Left ventricle myocardium inferior (tissue), 1 donor: ENCODE data around the gene DIPK1B. TPM values are rescaled to one million over a fixed set of nuclear protein-coding genes. Genes with fewer than 3 reads are reported as not detected.

Source experiments
- DNase-seq: peaks from one replicate; pipeline ENCODE4 v3.0.0-alpha.2; 2020
- H3K27ac ChIP-seq: fragments of 200-600 bp; replicated peaks from 2 replicates; pipeline ENCODE4 v1.8.0; 2021
- H3K27me3 ChIP-seq: fragments of 200-600 bp; 2 replicates; pipeline ENCODE4 v1.8.0; 2021; ENCODE audit warnings: low read depth
- H3K36me3 ChIP-seq: fragments of 200-600 bp; 2 replicates; pipeline ENCODE4 v1.8.0; 2021
- H3K4me1 ChIP-seq: fragments of 200-600 bp; 2 replicates; pipeline ENCODE4 v1.8.0; 2021
- H3K4me3 ChIP-seq: fragments of 200-600 bp; 2 replicates; pipeline ENCODE4 v1.8.0; 2021; ENCODE audit warnings: mild to moderate bottlenecking, moderate library complexity
- H3K9me3 ChIP-seq: fragments of 200-600 bp; replicated peaks from 2 replicates; pipeline ENCODE4 v1.8.0; 2021
- CTCF ChIP-seq: fragments of 200-600 bp; IDR thresholded peaks from 2 replicates; pipeline ENCODE4 v1.8.0; 2021; ENCODE audit warnings: antibody characterized with exemption, mild to moderate bottlenecking, borderline replicate concordance
- intact Hi-C: fragments of 100-400 bp; cut with micrococcal nuclease; formaldehyde crosslinking; loops from one replicate; pipeline ENCODE4 v1.11.0; 2022
- total RNA-seq: library from RNA; stranded (reverse); fragmentation: NEBNext Ultra II Directional; extraction: Animal tissue kit (Norgen Biotek cat#: 25700); gene quantifications from one replicate; pipeline ENCODE4 v1.2.1, GENCODE V29; 2021
- donor health status: DM: no; HTN: yes; CAD: no; lungs with severe emphysema.

Gene DIPK1B
- total RNA-seq, 1 donor from 2014 or later: 21.4 TPM

- peaks cover 97% of the 10 kb centered on the region for H3K4me1 ChIP-seq
- DNase-seq: peak; percentile 86
Observed at GRCh38 chr9:136690104-136690805, 22.1 kb upstream of the DIPK1B start.

GRCh38 chr9:136690806-136691261 is 21.5 kb upstream of the DIPK1B start:
- H3K4me3 ChIP-seq: peak overlapping the region; percentile 17
- no peaks in the 10 kb centered on the region for H3K9me3 ChIP-seq
- DNase-seq: peak; percentile 82
- no peak for TF ChIP-seq CTCF
- intact Hi-C loops: no loop called here
- H3K36me3 ChIP-seq: no peaks in the 10 kb centered on the region
- H3K27me3 ChIP-seq: no peaks in the 10 kb centered on the region
- peaks cover 96% of the 10 kb centered on the region for H3K4me1 ChIP-seq
- peak overlapping the region; percentile 97 for H3K27ac ChIP-seq

More at GRCh38 chr9:136690104-136690805, 22.1 kb upstream of the DIPK1B start:
- intact Hi-C loops: no loop called here
- Histone ChIP-seq H3K4me3 (peak overlapping the region; percentile 17), H3K27me3 (no peaks in the 10 kb centered on the region), H3K36me3 (no peaks in the 10 kb centered on the region), H3K9me3 (no peaks in the 10 kb centered on the region), H3K27ac (peak overlapping the region; percentile 97)
- TF ChIP-seq CTCF: no peak

DNA sequence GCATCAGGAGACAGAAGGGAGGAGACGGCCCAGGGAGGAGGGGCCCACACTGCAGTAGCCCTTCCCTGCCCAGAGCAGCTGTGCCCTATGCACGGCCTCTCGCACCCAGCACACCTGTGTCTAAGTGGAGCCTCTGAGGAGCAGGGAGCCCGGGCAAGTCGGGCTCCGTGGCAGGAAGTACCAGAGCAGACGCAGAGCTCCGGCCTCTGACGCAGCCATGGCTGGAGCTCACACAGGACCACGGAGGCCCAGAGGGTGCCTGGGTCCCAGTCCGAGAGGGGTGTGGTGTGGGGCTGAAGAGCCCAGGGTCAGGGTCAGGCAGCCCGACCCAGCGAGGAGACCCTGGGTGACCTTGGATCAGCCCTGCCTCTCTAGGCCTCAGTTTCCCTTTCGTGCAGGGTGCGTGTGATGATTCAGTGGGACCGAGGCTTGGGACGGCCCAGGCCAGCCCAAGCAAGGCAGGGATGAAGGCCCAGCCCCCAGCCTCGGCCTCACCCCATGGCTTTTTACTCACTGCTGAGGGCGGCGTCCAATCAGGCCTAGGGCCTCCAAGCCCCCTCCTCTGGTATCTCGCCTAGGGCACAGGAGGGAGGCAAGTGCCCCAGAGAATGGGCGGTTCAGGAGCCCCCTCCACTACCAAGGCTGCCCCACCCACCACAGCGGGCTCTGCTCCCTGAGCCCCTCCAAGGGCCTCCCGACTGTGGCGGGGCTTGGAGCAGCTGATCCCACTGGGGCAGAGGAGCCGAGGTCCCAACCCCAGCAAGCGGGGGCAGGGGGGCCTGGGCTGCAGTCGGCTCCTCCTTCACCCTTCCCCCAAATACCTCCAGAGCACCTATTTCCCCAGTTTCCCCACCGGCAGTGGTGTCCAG is 20.8 kb upstream of the DIPK1B start:
- H3K4me1 ChIP-seq: peaks cover 89% of the 10 kb centered on the region
- DNase-seq: no peak
- H3K9me3 ChIP-seq: no peaks in the 10 kb centered on the region

DNA sequence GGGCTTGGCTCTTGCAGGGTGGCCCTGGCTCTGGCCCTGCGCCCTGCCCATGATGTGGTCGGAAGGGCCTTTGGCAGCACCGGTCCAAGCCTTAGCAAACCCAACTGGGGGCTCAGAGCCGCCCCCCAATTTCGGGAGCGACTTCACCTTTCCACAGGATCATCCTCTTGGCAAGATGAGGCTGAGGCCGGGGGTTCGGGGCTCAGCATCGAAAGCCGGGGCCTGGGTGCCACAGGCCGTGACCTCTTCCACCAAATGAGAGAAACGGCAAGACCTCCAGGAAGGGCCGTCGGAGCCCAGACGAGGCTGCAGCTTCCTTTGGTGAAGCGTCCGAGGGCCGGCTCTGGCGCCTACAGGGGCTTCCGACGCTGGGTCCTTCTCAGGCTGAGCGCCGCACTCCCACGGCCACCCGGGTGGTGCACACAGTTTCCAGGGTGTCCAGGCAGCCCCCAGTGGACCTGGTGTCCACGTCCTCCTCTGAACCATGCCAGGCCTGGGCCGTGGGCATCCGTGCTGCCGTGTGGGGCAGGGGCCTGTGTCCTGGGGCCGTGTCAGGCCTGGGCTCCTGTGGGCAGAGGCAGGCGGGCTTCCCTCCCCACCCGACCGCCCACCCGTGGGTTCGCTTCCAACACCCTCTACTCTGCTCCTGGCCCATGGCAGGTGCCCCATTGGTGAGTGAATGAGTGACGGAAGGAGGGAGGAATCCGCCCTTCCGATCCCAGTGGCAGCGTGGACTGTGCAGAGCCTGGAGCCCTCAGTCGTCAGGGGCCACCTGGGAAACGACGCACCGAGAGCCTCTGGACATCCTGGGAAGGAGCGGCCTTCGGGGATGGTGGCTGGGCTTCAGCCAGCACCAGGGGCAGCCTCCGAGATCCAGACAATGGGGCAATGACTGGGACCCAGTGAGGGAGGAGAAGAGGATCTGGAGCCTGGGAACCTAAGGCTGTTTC is 19.9 kb upstream of the DIPK1B start:
- Histone ChIP-seq H3K4me3 (no peak overlapping the region), H3K4me1 (peaks cover 81% of the 10 kb centered on the region), H3K27ac (peak overlapping the region; percentile 97), H3K36me3 (no peaks in the 10 kb centered on the region), H3K9me3 (no peaks in the 10 kb centered on the region), H3K27me3 (no peaks in the 10 kb centered on the region)
- DNase-seq: no peak
- intact Hi-C loops: no loop called here
- no peak for TF ChIP-seq CTCF

More for the DNA sequence above, 20.8 kb upstream of the DIPK1B start:
- intact Hi-C loops: no loop called here
- no peak overlapping the region for H3K4me3 ChIP-seq
- H3K36me3 ChIP-seq: no peaks in the 10 kb centered on the region
- H3K27ac ChIP-seq: peak overlapping the region; percentile 97
- TF ChIP-seq CTCF: no peak
- H3K27me3 ChIP-seq: no peaks in the 10 kb centered on the region

- Histone ChIP-seq H3K27me3 (no peaks in the 10 kb centered on the region), H3K36me3 (no peaks in the 10 kb centered on the region), H3K27ac (no peak overlapping the region), H3K4me1 (peaks cover 74% of the 10 kb centered on the region), H3K4me3 (no peak overlapping the region), H3K9me3 (no peaks in the 10 kb centered on the region)
- TF ChIP-seq CTCF: no peak
- intact Hi-C loops: no loop called here
- DNase-seq: no peak
Observed at GRCh38 chr9:136693135-136693489, 19.3 kb upstream of the DIPK1B start.
